CD4-positive, alpha-beta memory T cell (primary cell): Measurements from ENCODE around the gene PIP4K2B. TPM values are rescaled to one million over a fixed set of nuclear protein-coding genes. Genes with fewer than 3 reads are reported as not detected.

Experiments used
- CTCF ChIA-PET: fragments of 350-600 bp; sonication (Branson Sonifier 250); formaldehyde crosslinking; loops from one replicate; lab custom pipeline; 2021; ENCODE audit warnings: inconsistent platforms; ENCODE audit not compliant: partially characterized antibody; lab: Charles Lee
- POLR2A ChIA-PET: fragments of 350-600 bp; sonication (Branson Sonifier 250); formaldehyde crosslinking; loops from one replicate; lab custom pipeline; 2021; ENCODE audit not compliant: partially characterized antibody; lab: Charles Lee
- DNase-seq, 5 donors: peaks; one replicate each; pipeline versions ENCODE4 v3.0.0 to v3.0.0-alpha.2; 2020 to 2022; ENCODE audit warnings: mixed read lengths in 1 of 5
- H3K27ac ChIP-seq: one replicate; pipeline ENCODE4 v1.7.0; 2013; ENCODE audit warnings: low read depth, low read length
- H3K27me3 ChIP-seq: 2 replicates; pipeline ENCODE4 v1.7.0; 2013; ENCODE audit warnings: mild to moderate bottlenecking, low read length, moderate library complexity; ENCODE audit not compliant: insufficient read depth
- H3K36me3 ChIP-seq: 2 replicates; pipeline ENCODE4 v1.7.0; 2013; ENCODE audit warnings: mild to moderate bottlenecking, low read length, moderate library complexity; ENCODE audit not compliant: insufficient read depth
- H3K4me1 ChIP-seq: 2 replicates; pipeline ENCODE4 v1.7.0; 2013; ENCODE audit warnings: mild to moderate bottlenecking, low read length, moderate library complexity; ENCODE audit not compliant: insufficient read depth
- H3K4me3 ChIP-seq, 2 donors: one replicate each; pipeline ENCODE4 v1.7.0; 2013; ENCODE audit warnings: low read length in 2 of 2, mild to moderate bottlenecking in 1 of 2
- H3K9me3 ChIP-seq, 2 donors: one replicate each; pipeline ENCODE4 v1.7.0; 2013; ENCODE audit warnings: low read length in 2 of 2, control low read depth in 1 of 2; ENCODE audit not compliant: control insufficient read depth in 1 of 2
- H3K27ac Mint-ChIP-seq, 7 donors: one replicate each; pipeline ENCODE4 v1.8.0; 2020 to 2021; ENCODE audit warnings: mixed read lengths in 7 of 7, mild to moderate bottlenecking in 6 of 7, inconsistent platforms in 3 of 7, moderate library complexity in 3 of 7
- H3K27me3 Mint-ChIP-seq, 2 donors: one replicate each; pipeline ENCODE4 v1.8.0; 2020 to 2021; ENCODE audit warnings: mixed read lengths in 2 of 2
- H3K36me3 Mint-ChIP-seq, 2 donors: one replicate each; pipeline ENCODE4 v1.8.0; 2020 to 2021; ENCODE audit warnings: mixed read lengths in 2 of 2, inconsistent platforms in 1 of 2, mild to moderate bottlenecking in 1 of 2
- H3K4me1 Mint-ChIP-seq, 4 donors: one replicate each; pipeline ENCODE4 v1.8.0; 2020 to 2021; ENCODE audit warnings: mixed read lengths in 4 of 4, mild to moderate bottlenecking in 1 of 4
- H3K4me3 Mint-ChIP-seq, 8 donors: one replicate each; pipeline ENCODE4 v1.8.0; 2020 to 2021; ENCODE audit warnings: mixed read lengths in 8 of 8, mild to moderate bottlenecking in 7 of 8, moderate library complexity in 6 of 8, inconsistent platforms in 3 of 8
- H3K9me3 Mint-ChIP-seq, 8 donors: one replicate each; pipeline ENCODE4 v1.8.0; 2020 to 2021; ENCODE audit warnings: mixed read lengths in 8 of 8, mild to moderate bottlenecking in 5 of 8, inconsistent platforms in 3 of 8, moderate library complexity in 1 of 8
- intact Hi-C: fragments of 100-400 bp; cut with micrococcal nuclease; formaldehyde crosslinking; loops from one replicate; pipeline ENCODE4 v1.15.1; 2023
- microRNA-seq: library from miRNA; unstranded; fragments of <30 nt; microRNA quantifications from one replicate; pipeline ENCODE4 v1.2.0, GENCODE V29; 2021; ENCODE audit warnings: borderline replicate concordance, borderline number of aligned reads, borderline microRNAs expressed, mixed read lengths
- polyA plus RNA-seq, 2 donors: library from polyadenylated mRNA; unstranded; fragments of 300-500 nt; fragmentation: Illumina TruSeq; gene quantifications; one replicate each; pipeline ENCODE4 v1.2.3, GENCODE V29; 2021
- total RNA-seq, 2 experiments: library from RNA; stranded (reverse); gene quantifications; one replicate each; pipeline ENCODE4 v1.2.3, GENCODE V29; 2021

Gene PIP4K2B
- total and polyA plus RNA-seq, 4 experiments from 2014 or later = 10.2 to 66.3 (median 36.2) TPM

GRCh38 chr17:38719289-38719942 lies 79.9 kb downstream of the PIP4K2B start:
- Mint-ChIP-seq H3K9me3 (no peaks in the 10 kb centered on the region), H3K4me1 (peaks cover 11 to 45% (median 21%) of the 10 kb centered on the region in 4 donors), H3K36me3 (peaks cover 34 to 69% of the 10 kb centered on the region in 2 donors), H3K4me3 (no peak overlapping the region), H3K27ac (peak overlapping the region in 2 of 7 donors; percentile 43 to 91), H3K27me3 (no peaks in the 10 kb centered on the region)
- POLR2A ChIA-PET = interaction anchor here (1.2 to 15.9 kb wide), 3 partner anchors 8 to 33 kb away, joined by 4 to 588 read pairs (median 56); partner anchors contain the start of gene MLLT6
- Histone ChIP-seq H3K4me1 (peaks cover 22% of the 10 kb centered on the region), H3K27me3 (no peaks in the 10 kb centered on the region), H3K9me3 (no peaks in the 10 kb centered on the region), H3K27ac (no peak overlapping the region), H3K36me3 (peaks cover 62% of the 10 kb centered on the region), H3K4me3 (no peak overlapping the region)
- CTCF ChIA-PET = interaction anchor here (0.9 to 2.2 kb wide), 3 partner anchors 9 to 42 kb away, joined by 4 to 7 read pairs (median 6); no protein-coding TSS in a partner anchor
- intact Hi-C loops = no loop called here
- no peak for DNase-seq

DNA sequence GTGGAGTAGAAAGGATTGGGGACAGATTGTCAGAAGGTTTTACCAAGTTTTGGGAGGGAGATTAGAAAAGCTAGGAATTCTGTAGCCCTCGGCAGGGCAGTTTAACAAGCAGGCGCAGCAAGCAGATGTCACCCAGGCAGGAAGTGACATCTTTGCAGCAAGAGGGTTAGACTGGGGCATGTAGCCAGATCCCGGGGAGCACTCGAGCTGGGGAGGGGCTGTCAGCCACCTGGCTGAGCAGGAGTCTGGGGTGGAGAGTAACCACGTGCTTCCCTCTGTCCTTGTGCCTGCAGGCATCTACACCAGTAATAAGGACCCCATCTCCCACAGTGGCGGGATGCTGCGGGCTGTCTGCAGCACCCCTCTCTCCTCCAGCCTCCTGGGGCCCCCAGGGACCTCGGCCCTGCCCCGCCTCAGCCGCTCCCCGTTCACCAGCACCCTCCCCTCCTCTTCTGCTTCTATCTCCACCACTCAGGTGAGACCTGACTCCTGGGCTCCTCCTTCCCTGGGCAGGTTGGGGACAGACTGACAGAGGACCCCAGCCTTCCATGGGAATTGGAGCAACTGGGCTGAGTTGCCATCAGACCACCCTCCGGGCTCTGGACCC lies 82.1 kb downstream of the PIP4K2B start:
- intact Hi-C loops = no loop called here

DNA sequence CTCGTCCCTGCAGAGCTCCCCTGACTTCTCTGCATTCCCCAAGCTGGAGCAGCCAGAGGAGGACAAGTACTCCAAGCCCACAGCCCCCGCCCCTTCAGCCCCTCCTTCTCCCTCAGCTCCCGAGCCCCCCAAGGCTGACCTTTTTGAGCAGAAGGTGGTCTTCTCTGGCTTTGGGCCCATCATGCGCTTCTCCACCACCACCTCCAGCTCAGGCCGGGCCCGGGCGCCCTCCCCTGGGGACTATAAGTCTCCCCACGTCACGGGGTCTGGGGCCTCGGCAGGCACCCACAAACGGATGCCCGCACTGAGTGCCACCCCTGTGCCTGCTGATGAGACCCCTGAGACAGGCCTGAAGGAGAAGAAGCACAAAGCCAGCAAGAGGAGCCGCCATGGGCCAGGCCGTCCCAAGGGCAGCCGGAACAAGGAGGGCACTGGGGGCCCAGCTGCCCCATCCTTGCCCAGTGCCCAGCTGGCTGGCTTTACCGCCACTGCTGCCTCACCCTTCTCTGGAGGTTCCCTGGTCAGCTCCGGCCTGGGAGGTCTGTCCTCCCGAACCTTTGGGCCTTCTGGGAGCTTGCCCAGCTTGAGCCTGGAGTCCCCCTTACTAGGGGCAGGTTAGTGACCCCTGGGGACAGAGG lies 82.9 kb downstream of the PIP4K2B start:
- no peak overlapping the region for H3K4me3 Mint-ChIP-seq
- POLR2A ChIA-PET = interaction anchor here (1.2 to 5.0 kb wide), 4 partner anchors 11 to 83 kb away, joined by 3 to 56 read pairs (median 20); partner anchors contain the start of genes CISD3, MLLT6 and PIP4K2B
- CTCF ChIA-PET = interaction anchor here (1.3 to 2.1 kb wide), 3 partner anchors 12 to 18 kb away, joined by 4 to 8 read pairs (median 6); no protein-coding TSS in a partner anchor

More for the DNA sequence above, 82.1 kb downstream of the PIP4K2B start:
- no peak for DNase-seq
- Histone ChIP-seq H3K9me3 (no peaks in the 10 kb centered on the region), H3K36me3 (peaks cover 78% of the 10 kb centered on the region), H3K4me1 (peaks cover 13% of the 10 kb centered on the region), H3K4me3 (no peak overlapping the region), H3K27ac (no peak overlapping the region), H3K27me3 (no peaks in the 10 kb centered on the region)
- Mint-ChIP-seq H3K36me3 (peaks cover 34 to 69% of the 10 kb centered on the region in 2 donors), H3K4me3 (no peak overlapping the region), H3K27me3 (no peaks in the 10 kb centered on the region), H3K9me3 (no peaks in the 10 kb centered on the region), H3K27ac (peak overlapping the region in 6 of 7 donors; percentile 12 to 70 (median 38)), H3K4me1 (peaks cover 9 to 42% (median 13%) of the 10 kb centered on the region in 4 donors)
- ChIA-PET POLR2A (interaction anchor here (1.2 to 15.9 kb wide), 4 partner anchors 10 to 13 kb away, joined by 6 to 588 read pairs (median 45); partner anchors contain the start of genes CISD3 and MLLT6), CTCF (interaction anchor here (2.1 to 2.2 kb wide), 2 partner anchors 11 to 18 kb away, joined by 7 to 8 read pairs; no protein-coding TSS in a partner anchor)

More for the DNA sequence above, 82.9 kb downstream of the PIP4K2B start:
- peaks cover 80% of the 10 kb centered on the region for H3K36me3 ChIP-seq
- Mint-ChIP-seq H3K4me1 (peaks cover 9 to 46% (median 13%) of the 10 kb centered on the region in 4 donors), H3K36me3 (peaks cover 39 to 73% of the 10 kb centered on the region in 2 donors), H3K27ac (peak overlapping the region in 3 of 7 donors; percentile 12 to 70 (median 59)), H3K27me3 (no peaks in the 10 kb centered on the region), H3K9me3 (no peaks in the 10 kb centered on the region)
- no peak for DNase-seq
- H3K4me1 ChIP-seq = peaks cover 16% of the 10 kb centered on the region
- H3K9me3 ChIP-seq = no peaks in the 10 kb centered on the region
- no peaks in the 10 kb centered on the region for H3K27me3 ChIP-seq
- intact Hi-C loops = no loop called here
- H3K27ac ChIP-seq = no peak overlapping the region
- no peak overlapping the region for H3K4me3 ChIP-seq

Small RNAs within 50 kb of the gene (microRNA-seq; reads per million reads assigned to microRNA genes)
- gene MIR4726 (not detected), gene MIR4727 (1.2 reads per million)

Other genes starting within 250 kb of the PIP4K2B start
- gene SRCIN1, start 193.6 kb downstream of the PIP4K2B start, total RNA-seq = under 1 TPM; 0.28 to 0.79 TPM
- not detected for gene SRCIN1, start 193.6 kb downstream of the PIP4K2B start, polyA plus RNA-seq
- gene EPOP, start 124.6 kb downstream of the PIP4K2B start, total RNA-seq = under 1 TPM; 0.09 to 0.25 TPM
- not detected for gene EPOP, start 124.6 kb downstream of the PIP4K2B start, polyA plus RNA-seq
- 100 to 1,000 TPM; 493 to 505 TPM for gene MLLT6, start 94.3 kb downstream of the PIP4K2B start, total RNA-seq
- 10 to 100 TPM in 1 of 2 donors, 1 to 10 TPM in 1; 3.0 to 14.1 TPM for gene MLLT6, start 94.3 kb downstream of the PIP4K2B start, polyA plus RNA-seq
- gene CISD3, start 69.2 kb downstream of the PIP4K2B start, total RNA-seq = 10 to 100 TPM; 12.5 to 13.5 TPM
- 10 to 100 TPM; 55.3 to 57.6 TPM for gene CISD3, start 69.2 kb downstream of the PIP4K2B start, polyA plus RNA-seq
- gene PCGF2, start 51.2 kb downstream of the PIP4K2B start, total RNA-seq = not detected
- gene PCGF2, start 51.2 kb downstream of the PIP4K2B start, polyA plus RNA-seq = not detected
- gene PSMB3, start 46.8 kb downstream of the PIP4K2B start, total RNA-seq = 10 to 100 TPM; 93.5 to 99.0 TPM
- gene PSMB3, start 46.8 kb downstream of the PIP4K2B start, polyA plus RNA-seq = 100 to 1,000 TPM; 391 to 517 TPM
- gene CWC25, start 25.8 kb upstream of the PIP4K2B start, total RNA-seq = 10 to 100 TPM; 44.4 to 46.8 TPM
- 1 to 10 TPM; 4.3 to 9.6 TPM for gene CWC25, start 25.8 kb upstream of the PIP4K2B start, polyA plus RNA-seq
- gene RPL23, start 54.2 kb upstream of the PIP4K2B start, total RNA-seq = 1,000 to 10,000 TPM; 1,511 to 1,572 TPM
- 1,000 to 10,000 TPM in 1 of 2 donors, 100 to 1,000 TPM in 1; 728 to 1,314 TPM for gene RPL23, start 54.2 kb upstream of the PIP4K2B start, polyA plus RNA-seq
- gene LASP1, start 70.5 kb upstream of the PIP4K2B start, total RNA-seq = 100 to 1,000 TPM; 120 to 122 TPM
- 10 to 100 TPM; 32.1 to 65.3 TPM for gene LASP1, start 70.5 kb upstream of the PIP4K2B start, polyA plus RNA-seq
- gene FBXO47, start 167.8 kb upstream of the PIP4K2B start, total RNA-seq = not detected
- not detected for gene FBXO47, start 167.8 kb upstream of the PIP4K2B start, polyA plus RNA-seq